Gastrocnemius medialis (tissue), 4 donors: ENCODE results near the gene RGS11.

Experiments used
- CTCF ChIP-seq, 5 experiments: fragments of 450-650 bp in 3 of 5; fragments of 200-600 bp in 2 of 5; sonication (generic) in 2 of 5; IDR thresholded peaks in 4 of 5; conservative IDR thresholded peaks in 1 of 5; 1 replicate in 4 of 5; 2 replicates in 1 of 5; pipeline ENCODE4 v1.5.1; 2016 to 2019; ENCODE audit warnings: antibody characterized with exemption in 5 of 5, mild to moderate bottlenecking in 3 of 5, moderate library complexity in 3 of 5
- POLR2A ChIP-seq, 2 donors: fragments of 450-650 bp; IDR thresholded peaks; one replicate each; pipeline ENCODE4 v1.6.1; 2017; ENCODE audit warnings: antibody characterized with exemption in 2 of 2, mild to moderate bottlenecking in 2 of 2, moderate library complexity in 2 of 2

- TF ChIP-seq CTCF (IDR thresholded peaks at IDR 0.05 in 4 of 5, conservative IDR thresholded peaks at IDR 0.05 in 1 of 5) (no peak), POLR2A (IDR thresholded peaks at IDR 0.05) (no peak)
These were observed 12.5 kb upstream of the RGS11 start for GRCh38 chr16:287981-288920.
